Glomerular visceral epithelial cell (primary cell): Measurements from ENCODE around the gene RAG2.

Experiments
- DNase-seq: peaks from one replicate; pipeline ENCODE4 v3.0.0-alpha.2; 2016; ENCODE audit errors: extremely low spot score

The RAG2 gene

DNA sequence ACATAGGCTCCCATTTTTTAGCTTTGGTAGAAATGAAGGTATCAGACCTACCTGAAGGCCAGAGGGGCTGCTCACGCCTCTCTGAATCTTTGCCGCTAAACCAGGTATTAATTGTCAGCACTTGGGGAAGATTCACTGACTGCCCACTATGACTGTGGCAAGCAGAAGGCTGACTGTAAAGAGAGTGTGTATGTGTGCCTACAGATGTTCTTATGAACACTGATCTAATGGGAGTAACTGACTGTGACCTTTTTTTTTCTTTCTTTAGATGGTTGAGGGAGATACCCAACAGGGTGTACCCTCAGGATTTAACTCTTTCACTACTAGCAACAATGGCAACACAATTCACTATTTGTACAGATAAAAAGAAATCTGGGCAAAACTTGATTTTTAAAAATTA lies at the start of gene RAG2:
Gene RAG2 (minus strand): TSS at position 186 of the 400 bp plus-strand sequence. CDS start 4,068 bp downstream, outside the sequence.
- no peak for DNase-seq

DNA sequence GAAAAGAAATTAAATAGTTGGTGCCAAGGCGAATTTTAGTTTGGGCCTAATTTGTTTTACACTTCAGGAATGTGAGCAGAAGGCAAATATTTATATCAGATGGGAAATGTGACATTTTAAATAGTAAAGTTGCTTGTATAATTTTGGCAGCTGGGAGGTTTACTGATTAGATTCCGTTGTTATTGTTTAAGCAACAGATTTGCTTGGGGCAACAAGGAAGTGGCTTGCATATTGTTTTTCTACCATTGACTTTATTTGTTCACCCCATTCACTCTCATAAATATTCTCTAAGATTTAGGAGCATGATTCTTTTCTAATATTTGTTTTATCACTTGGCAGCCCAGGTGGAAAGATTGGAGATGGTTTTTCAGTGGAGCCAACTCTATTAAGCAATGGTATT lies 40.5 kb upstream of the RAG2 start:
- no peak for DNase-seq

DNA sequence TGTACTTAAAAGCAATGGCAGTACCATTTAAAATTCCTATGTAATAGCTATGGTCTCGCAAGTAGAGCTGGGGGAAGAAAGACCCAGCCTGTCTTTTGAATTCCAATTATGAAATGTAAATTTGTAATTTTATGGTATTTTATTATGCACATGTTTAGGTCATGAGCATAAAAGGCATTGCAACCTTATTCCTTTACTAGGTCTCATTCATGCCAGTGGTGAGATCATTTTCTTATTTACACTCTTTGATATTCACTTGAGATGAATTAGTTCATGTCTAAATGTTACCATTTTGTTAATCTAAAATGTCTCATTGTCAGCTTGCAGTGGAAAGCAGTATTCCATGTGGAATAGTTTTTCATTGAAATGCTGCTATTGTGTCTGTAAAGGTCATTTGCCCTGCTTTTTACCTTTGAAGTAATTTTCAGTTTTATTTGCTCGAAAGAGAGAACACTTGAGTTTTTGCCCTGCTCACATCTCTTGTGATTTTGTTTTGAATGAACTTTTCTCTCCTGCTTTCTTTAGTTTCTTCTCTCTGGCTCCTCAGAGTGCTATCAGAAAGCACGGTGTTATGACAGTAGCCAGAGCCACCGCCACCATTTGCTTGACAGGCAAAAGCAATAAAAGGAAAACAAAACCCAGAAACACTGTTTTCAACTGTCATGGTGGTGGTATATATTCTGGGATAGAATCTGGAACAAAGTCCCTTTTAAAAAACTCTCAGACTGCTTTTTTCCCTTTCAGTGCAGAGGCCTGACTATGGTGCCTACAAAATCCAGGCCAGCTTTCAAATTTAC lies 37.2 kb upstream of the RAG2 start:
- no peak for DNase-seq

DNA sequence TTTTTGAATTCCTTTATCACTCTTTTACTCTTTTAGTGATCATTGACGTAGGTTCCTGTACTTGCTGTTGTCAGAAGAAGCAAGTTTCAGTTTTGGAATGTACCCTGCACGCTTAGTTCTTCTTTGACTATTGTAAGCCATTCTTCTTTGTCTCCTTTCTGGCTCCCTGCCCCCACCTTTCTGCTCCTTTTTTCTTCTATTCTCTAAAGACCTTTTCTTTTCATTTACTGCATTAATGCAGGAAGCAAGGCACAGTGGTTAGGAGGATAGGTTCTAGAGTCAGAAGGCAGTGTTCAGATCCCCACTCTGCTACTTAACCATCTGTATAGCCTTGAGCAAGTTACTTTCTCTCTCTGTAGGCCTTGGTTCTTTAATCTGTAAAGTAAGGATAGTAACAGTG lies 33.7 kb upstream of the RAG2 start:
- DNase-seq, result no peak

DNA sequence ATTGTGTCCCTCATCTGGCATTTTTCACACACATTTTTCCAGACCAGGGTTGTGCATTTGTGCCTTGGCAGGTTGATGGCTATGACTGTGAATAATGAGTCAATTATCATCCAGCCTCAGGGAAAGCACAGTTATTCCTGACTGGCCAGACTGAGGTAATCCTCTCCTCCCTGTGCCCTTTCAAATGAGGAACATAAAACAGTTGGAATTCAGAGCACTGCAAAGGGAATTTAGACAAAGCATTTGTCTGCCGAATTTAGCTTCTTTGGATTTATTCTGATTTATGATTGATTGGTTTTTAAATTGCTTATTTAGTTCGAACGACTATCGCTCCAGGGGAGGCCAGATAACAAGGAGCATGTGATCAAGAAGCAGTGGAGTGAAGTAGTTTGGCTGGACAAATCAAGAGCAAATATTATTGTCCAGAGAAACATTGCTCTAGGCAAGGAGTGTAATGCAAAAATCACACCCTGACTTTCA lies 30.8 kb upstream of the RAG2 start:
- no peak for DNase-seq

DNA sequence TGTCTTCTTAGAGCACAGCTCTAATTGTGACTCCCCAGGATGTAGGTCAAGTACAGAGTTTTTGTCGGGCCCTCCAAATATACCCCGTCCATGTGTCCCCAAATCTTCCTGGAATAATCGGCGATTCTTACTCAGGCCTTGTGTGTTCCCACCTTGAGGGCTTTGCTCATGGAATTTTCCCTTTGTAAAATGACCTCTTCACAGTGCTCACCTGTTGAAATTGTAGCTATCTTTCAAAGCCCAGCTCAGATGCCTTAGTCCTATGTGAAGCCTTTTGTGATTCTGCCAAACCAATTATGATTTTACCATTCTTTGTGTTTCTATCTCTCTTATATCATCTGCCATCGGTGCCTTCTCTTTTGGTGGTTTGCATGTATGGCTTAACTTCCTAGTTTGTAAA lies 30.1 kb upstream of the RAG2 start:
- no peak for DNase-seq

DNA sequence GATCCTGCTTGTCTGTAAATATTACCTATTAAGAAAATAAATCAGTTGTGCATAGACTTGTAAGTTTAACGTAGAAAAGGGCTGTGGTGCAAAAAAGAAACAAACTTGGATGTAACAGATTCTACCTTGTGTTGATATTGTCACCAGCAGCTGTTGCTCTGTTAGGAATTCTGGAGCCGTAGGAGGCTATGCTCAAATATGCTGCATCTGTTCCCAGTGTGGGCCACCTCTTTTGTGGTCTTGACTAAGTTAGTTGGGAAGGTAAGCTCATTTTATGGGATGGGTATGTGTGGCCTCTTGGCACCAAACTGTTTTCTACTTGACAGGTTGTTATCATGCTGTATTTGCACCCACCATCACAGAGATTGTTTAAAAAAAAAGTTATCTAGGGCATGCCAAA lies 29.4 kb upstream of the RAG2 start:
- no peak for DNase-seq

DNA sequence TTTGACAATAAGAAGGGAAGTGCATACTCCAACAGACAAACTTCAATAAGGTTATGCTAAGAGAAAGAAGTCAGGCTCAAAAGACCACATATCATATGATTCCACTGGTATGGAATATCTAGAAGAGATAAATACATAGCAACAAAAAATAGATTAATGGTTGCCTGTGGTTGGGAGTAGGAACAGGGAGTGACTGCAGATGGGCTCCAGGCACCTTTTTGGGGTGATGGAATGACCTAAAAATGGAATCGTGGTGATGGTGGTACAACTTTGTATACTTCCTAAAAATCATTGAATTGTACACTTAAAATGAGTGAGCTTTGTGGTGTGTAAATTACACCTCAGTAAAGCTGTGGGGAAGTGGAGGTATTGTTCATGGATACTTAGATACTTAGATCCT lies 29.0 kb upstream of the RAG2 start:
- no peak for DNase-seq

DNA sequence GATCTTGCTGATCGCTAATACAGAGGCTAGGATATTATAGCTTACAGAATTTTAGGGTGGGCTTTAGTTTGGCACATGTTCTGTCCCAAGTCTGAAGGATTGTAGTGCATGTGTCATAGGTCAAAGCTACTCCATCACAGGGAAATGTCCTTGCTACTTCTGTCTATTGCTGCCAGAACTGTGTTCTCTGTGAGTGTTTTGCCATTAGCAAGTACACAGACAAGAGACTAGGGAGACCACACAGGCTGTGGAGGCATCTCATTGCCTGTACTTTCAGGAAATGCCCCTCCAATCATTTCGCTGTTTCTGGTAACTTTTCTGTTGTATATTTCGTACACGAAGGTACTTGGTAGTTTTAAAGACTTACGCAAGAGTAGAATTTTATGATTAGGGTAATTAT lies 25.5 kb upstream of the RAG2 start:
- DNase-seq, result no peak

DNA sequence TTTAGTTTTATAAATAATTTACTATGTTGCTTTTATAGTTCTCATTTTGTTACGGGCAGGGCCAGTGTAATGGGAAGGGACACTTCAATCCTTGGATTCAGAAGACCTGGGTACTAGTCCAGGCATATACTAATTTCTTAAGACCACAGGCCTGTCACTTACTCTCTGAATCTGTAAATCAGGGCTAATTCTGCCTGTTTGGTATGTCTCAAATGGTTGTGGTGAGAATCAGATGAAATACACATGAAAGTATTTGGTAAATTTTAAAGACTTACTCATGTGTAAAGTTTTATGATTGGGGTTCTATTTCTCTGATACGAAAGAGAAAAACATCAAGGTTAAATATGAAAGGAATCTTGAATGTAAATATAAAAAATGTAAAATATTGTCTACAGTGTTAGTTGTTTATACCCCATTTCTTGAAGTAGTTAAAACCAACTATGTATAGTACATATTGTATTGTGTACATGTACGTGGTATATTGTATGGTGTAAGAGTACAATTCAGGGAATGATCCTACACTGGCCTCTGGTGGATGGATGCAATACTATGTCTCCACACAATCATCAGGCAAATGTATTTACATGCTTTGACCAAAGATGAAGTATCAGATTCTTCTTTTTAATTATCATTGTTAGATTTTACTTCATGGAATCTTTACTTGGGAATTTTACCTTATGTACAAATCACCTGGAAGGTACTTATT lies 24.5 kb upstream of the RAG2 start:
- DNase-seq, result peak; percentile 52

DNA sequence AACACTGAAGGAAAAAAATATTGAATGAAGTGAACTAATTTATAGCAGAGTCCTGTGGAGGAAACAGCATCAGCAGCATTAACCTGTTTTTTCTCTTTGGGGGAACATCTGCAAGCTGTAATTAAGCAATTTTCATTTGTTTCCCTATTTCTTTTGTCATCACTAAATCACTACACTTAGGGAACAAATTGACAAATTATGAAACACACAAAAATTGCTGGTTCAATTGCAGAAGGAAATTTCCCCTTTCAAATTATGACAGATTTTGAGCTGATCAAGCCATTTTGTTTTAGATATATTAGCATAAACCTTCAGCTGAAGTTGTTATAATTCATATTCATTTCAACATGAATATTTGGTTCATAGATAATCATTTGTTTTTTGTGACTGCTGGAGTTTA lies 22.2 kb upstream of the RAG2 start:
- DNase-seq, result no peak

DNA sequence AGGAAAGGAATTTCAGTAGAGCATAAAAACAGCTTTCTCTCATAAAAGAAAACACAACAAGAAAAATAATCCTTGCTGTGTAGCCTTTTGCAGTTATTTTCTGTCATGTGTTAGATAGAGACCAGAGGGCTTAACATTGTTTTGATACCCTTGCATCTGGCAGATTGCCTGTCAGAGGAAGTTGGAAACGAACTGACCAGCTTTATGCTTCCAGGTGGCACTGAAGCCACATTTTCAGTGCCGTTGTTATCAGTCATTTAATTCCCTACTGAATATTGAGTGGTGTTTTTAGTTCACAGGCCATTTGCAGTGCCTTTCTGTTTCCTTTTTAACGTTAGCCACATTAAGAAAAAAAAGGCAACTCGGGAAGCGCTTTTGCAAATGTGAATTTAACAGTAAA lies 21.5 kb upstream of the RAG2 start:
- no peak for DNase-seq

DNA sequence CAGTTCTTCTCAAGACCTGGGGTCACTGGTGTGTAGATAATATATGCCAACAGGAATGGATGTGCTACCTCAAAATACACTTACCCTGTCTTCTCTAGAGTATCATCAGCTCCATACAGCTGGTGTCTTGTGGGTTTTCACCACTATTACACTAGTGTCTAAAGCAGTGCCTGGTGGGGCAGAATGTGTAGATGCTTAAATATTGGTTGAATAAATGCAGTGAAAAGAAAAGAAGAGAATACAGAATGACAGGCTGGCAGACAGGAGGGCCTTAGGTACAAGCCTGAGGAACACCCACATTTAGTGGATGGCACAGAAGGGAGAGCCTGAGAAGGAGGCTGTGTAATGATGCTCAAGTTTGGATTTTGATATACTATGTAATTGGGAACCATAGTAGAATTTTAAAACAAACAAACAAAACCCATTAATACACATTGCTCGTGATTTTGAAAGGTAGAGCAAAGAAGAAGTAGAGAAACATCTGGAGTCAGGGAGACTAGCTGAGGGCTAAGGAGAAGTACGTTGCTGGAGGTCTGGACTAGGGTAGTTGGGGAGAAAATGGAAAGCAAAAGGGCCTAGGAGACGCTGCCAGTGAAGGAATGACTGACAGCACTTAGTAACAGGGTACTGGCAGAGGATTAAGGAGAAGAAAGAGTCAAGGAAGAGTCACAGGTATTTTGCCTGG lies 20.5 kb upstream of the RAG2 start:
- DNase-seq, result no peak

DNA sequence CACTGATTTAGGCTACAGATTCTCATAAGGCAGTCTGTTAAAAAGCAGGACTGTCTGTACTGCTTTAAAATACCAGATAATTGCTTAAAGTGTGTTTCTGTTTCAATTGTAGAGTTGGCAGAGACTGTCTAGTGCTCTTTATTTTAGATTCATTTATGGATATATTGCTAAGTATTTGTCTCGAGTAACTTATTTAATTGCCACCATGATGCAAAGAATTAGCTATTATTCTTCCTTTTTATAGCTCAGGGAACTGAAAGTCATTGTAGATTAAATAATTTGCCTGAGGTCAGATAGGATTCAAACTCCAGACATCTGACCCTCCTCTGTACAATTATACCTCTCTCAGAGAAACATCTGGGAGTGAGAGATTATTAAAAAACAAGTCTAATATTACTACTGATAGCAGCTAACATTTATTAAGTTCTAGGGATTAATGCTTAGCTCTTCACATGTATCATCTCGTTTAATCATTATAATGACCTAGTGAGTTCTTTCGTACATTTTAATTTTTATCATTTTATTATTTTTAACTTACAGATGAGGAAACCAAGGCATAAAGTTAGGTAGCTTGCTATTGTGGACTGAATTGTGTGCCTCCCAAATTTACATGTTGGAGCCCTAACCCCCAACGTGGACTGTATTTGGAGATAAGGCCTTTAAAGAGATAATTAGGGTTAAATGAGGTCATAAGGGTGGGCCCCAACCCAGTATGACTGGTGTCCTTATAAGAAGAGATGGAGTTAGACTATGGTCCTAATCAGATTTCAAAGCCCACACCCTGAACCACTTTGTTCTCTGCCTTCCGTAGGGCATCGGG lies 19.7 kb upstream of the RAG2 start:
- no peak for DNase-seq

DNA sequence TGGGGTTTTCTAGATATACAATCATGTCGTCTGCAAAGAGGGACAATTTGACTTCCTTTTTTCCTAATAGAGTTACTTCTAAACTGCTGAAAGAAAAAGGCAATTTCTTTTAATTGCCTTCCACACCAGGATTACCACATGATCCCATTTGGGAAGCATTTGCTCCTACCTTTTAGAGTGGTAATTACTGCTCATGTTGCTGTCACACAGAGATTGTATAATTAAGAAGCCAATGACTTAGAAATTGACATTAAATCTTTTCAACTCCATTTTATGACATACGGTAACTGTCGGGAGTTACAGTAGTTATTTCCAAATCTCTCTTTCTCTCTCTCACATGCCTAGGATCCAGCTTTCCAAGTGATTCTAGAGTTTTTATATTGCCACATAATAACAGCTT lies 17.8 kb upstream of the RAG2 start:
- DNase-seq, result no peak

DNA sequence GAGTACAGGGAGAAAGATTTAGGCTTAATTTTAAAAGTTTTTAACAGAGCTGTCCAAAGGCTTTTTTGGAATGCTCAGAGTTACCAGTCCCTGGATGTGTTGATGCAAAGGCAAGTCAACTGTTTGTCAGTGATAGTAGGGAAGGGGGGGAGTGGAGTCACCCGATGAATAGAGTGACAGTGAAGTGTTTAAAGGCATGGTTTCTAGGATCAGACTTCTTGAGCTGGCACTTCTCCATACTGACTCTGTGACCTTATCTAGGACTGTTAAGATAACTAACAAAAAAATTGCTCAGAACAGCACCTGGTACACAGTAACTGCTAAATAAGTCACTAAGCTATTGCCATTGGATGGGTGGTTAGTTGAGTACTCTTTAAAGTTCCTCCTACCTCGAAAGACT lies 11.3 kb upstream of the RAG2 start:
- DNase-seq, result no peak

DNA sequence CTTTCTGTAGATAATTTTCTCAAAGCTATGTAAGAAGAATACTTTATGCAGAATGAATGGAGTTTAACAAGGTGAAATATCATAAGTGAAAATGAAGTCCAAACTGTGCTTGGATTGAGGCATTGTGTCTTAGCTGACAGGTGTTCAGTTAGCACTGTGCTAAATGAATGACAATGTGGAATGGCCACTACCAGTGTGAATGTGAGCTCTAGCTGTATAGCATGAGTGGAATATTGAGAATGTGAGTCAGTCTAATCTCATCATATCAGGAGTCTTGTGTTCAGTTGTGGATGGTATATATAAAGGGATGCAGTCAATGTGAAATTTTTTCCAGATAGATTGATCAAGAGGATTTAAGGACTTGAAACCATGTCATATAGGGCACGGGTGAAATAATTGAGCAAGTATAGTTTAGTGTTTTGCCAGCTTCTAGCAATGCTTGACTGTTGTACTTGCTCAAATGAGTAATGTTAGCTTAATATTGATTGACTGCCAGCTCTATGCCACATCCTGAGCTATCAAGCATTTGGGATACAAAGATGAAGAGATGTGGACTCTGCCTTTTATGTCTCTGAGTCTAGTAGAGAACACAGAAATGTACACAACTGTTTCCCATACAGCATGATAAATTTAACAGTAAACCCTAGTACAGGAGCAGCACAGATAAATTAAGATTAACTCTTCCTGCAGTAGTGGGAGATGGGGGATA lies 10.6 kb upstream of the RAG2 start:
- DNase-seq, result no peak

DNA sequence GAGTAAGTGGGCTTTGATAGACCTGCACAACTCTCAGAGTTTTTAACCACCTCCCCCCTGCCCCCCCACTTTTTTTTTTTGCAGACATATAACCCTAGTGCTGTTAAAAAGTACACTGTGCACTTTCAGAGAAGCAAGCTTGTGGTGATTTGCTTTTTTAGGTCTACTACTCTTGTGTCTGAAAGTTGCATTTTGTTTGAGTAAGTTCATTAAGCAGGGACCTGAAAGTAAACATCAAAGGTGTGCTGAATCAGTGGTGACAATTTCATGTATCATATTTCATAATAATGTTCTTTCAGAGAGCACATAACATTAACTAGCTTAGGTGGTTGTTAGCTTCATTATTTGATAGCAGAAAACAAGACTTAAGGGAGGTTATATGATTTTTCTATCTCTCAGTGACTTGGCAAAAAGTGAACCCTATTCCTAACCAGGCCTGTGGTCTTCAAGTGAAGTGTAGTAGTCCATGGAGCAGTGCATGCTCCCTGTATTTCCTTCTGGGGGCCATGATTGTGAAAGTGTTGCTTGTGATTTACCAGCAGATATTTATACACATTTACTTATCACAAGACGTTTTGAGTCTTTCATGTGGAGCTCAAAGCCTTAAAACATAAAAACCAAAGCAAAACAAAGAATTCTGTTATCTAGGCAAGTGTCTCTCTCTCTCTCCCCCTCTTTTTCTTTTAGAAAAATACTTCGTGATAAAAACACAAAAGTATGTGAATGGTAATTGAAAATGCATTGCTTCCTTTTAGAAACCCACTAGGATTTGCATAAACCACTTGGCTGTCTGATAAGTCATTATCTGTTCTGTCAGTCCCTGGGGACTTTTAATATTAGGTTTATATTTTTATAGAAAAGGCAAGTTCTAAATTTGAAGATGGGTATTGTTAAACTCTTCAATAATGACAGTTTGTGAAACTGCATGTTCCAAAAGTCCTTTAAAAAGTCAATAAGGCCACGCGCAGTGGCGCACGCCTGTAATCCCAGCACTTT lies 7.5 kb upstream of the RAG2 start:
- no peak for DNase-seq

DNA sequence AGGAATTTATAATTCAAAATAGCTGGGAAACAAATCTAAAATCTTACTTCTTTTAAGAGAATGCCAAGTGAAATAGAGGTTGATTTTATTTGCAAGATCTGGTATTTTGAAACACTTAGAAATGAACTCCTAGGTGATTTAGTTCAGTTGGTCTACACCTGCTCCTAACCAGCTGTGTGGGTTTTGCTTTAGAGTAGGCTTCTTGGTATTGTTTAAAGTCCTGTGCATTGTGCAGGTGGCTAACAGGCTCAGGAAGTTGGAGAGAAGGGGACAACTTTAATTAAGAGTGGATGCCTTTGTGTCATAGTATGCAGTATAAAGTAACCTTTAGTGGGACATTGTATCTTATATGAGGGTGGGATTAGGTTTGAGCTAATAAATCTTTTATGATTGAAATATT lies 4.1 kb upstream of the RAG2 start:
- DNase-seq, result no peak

DNA sequence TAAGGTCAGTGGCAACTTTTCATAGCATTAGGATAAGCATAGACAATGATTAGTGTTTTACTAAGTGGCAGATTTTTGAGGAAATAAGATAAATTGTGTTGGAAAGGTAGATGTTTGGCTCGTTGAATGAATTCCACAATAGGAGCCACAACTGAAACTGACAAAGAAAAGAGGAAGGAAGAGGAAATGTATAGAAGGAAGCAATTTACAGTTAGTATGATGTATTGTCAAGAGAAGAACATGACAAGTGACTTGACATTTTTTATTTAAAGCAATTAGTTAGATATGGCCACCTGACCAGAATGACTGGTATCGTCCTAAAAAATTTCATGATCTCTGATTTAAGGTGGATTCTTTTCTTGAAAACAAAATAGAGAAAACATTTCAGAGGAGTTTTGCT lies 3.1 kb upstream of the RAG2 start:
- no peak for DNase-seq
